Occipital lobe (tissue), 2 donors: ENCODE measurements around the gene RTP5. TPM values are rescaled to one million over a fixed set of nuclear protein-coding genes. Genes with fewer than 3 reads are reported as not detected.
A peak's percentile ranks its signal among the peaks of the same experiment; 100 is the strongest.
"Not testable (repeated sequence)": the region's sequence is repeated elsewhere in the genome, so short reads cannot be mapped to it uniquely, and the experiment has no call there.

Experiments
- DNase-seq: peaks from one replicate; lab custom pipeline; 2025; lab: John Stamatoyannopoulos, UW
- total RNA-seq: library from RNA; depleted of rRNA; stranded (reverse); fragments of >200 nt; gene quantifications from one replicate; pipeline ENCODE4 v1.2.3, GENCODE V29; 2014

The RTP5 gene
- total RNA-seq, 1 donor from 2014 or later: 2.5 TPM

DNA sequence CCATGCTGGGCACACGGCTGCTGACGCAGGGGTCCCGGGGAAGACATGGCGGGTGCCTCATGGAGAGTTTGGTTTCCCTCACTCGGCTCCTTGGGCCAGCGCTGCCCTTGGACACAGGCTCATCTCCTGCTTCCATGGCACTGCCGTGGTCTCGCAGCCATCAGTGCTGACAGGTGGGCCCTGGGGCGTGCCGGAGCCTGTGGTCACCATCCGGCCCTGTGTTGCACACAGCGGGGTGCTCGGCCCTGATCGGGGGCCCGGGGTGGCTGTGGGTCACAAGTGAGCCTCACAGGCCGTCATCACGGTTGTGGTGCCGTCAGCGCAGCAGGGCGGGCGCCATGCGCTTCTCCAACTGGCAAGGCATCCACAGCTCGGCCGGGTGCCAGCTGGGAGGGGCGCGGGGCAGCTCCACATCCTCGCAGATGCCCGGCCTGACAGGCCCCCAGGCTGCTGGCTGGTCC is 582 bp downstream of the RTP5 start:
- DNase-seq: no peak

DNA sequence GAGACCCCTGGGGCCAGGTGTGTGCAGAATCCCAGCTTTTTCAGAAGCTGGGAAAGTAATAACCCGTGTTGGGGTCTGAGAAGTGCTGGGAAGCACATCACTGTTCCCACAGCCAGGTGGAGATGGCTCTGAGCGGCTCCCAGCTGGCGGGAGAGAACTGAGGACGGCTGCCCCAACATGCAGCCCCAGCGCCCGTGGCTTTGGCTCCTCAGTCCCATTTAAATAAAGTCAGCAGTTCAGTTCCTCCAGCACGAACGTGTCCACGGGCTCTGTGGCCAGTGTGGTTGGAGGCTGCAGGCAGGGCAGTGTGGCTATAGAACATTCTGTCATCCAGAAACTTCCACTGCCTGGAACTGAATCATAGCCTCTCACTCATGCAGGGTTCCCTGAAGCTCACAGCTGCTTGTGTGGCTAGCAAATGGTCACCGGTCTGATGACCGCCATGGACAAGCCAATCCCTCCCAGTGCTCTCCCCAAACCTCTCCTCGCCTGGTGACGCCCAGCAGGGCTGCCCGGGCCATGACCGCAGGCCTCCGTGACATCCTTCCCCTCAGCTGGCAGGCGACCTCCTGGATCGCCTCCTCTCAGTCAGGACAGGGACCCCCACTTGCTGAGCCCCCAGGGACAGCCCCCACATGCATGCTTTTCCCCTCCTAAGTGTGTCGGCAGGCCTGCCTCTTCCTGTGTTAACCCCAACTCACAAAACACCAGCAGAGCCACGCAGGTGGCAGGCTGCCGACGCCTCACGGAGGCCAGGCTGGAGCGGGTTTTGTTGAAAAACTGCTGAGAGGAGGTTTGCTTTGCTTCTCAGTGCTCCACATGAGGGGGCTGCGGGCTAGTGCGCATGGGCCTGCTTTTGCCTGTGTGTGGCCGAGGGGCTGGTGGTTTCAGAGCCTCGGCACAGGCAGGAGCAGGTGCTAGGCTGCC is 1.3 kb downstream of the RTP5 start:
- DNase-seq: no peak

DNA sequence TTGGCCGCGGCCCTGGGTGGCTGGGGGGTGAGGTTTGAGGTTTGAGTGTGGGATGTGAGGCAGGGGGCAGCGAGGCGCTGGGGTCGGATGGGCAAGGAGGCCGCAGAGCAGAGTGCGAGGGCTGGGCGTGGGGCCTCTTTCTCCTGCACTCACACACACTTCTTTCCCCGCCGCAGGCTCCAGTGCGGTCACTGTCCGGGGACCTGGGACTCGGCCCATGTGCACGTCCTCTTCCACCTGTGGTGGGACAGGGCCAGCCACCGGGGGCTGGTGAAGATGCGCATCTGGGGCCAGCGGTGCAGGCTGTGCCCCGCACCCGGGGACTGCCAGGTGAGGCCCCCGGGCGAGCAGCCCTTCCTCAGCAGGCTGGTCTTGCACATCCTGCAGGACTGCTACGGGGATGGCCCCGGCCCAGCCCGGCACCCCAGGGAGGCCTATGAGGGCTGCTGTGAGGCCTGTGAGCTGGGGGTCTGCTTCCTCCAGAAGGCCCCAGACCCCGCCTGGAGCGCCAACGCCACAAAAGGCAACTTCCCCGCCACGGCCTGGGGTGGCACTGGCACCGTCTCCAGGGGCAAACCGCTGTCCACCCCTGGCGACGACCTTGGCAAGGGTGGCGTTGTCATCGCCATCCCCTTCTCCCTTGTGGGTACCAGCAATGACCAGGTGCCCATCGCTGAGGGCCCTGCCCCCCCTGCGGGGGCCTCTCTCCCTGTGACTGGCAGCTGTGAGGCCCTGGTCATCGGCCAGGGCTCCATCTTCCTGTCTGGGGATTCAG is 2.2 kb downstream of the RTP5 start:
- no peak for DNase-seq

DNA sequence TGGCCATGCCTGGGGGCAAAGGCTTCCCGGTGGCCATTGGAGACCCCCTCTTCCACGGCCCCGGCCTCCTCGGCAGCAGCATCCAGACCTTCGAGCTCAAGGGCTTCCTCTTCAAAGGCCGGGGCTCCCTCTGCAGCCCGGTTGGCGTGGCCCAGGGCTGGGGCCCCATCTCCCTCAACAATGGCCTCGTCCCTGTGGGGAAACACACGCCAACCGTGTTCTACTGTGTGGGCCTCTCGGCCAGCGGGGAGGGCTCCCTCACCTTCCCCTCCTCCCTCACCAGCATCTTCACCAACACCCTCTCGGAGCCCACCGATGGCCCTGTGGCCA is 2.7 kb downstream of the RTP5 start:
- DNase-seq: no peak

DNA sequence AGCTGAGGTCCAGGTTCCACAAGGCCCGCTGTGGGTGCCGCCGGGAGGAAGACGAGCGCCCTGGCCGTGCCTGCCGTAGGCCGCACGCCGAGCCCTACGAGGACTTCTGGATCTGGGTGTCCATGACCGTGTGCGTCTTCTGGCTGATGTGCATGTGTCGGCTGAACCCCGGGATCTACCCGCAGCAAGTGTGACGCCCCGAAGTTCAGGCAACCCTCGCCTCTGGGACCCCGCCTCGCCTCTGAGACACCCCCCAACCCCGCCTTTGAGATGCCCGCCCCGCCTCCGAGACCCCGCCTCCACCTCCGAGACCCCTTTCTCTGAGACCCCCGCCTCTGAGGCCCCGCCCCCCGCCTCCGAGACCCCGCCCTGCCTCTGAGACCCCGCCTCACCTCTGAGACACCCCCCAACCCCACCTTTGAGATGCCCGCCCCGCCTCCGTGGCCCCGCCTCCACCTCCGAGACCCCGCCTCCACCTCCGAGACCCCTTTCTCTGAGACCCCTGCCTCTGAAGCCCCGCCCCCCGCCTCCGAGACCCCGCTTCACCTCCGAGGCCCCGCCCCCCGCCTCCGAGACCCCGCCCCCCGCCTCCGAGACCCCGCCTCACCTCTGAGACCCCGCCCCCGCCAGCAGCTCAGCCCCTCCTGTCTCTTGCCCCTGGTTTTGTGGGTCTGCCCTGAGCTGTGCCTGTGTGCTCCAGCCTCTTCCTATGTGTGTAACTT is 3.7 kb downstream of the RTP5 start:
- DNase-seq: no peak

DNA sequence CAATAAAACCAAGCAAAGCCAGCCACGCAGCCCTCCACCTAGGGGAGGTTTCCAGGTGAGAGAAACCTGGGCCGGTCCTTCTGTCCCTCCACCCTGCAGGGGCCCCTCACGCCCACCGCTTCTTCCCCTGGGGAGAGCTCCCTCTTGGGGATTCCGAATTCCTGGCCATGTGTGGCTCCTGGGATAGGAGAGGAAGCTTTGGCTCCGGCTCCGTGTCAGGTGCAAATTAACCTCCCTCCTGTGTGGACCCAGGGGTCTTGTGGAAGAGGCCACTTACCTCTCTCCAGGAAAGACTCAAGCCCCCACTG is 4.2 kb downstream of the RTP5 start:
- no peak for DNase-seq

DNA sequence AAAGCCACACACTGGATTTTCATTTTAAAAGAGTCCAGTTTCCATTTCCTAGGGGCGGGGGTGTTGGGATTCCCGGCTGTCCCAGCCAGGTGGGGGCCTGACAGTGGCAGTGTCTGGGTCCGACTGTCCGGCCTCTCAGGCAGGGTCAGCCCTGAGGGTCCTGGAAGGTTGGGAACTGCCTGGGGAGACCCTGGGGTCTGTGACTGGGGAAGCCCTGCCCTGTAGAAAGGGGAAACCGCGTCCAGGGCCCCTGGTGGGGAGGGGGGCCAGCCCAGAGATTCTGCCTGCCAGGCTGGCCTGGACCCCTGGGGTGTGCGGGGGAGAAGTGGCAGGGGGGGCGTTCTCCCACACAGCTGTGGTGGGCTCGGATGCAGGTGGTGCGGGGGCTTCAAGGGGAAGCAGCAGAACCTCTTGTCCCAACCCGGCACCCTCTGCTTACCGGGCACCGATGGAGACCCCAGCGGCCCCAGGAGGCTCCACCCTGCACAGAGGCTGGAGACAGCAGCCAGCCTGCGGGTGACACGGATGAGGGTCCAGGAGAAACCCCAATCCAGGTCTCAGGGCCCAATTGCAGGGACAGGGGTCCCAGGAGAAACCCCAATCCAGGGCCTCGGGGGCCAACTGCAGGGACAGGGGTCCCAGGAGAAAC is 4.9 kb downstream of the RTP5 start:
- no peak for DNase-seq

DNA sequence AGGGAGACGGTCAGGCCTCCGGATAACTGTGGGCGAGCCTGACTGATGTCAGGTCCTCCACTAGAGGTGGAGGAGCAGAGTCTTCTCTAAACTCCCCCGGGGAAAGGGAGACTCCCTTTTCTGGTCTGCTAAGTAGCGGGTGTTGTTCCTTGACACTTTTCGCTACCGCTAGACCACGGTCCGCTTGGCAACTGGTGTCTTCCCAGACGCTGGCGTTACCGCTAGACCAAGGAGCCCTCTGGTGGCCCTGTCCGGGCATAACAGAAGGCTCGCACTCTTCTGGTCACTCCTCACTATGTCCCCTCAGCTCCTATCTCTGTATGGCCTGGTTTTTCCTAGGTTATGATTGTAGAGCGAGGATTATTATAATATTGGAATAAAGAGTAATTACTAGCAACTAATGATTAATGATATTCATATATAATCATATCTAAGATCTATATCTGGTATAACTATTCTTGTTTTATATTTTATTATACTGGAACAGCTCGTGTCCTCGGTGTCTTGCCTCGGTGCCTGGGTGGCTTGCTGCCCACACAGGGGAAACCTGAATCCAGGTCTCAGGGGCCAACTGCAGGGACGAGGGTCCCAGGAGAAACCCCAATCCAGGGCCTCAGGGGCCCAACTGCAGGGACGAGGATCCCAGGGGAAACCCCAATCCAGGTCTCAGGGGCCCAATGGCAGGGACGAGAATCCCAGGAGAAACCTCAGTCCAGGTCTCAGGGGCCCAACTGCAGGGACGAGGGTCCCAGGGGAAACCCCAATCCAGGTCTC is 6.4 kb downstream of the RTP5 start:
- not testable (repeated sequence) for DNase-seq

DNA sequence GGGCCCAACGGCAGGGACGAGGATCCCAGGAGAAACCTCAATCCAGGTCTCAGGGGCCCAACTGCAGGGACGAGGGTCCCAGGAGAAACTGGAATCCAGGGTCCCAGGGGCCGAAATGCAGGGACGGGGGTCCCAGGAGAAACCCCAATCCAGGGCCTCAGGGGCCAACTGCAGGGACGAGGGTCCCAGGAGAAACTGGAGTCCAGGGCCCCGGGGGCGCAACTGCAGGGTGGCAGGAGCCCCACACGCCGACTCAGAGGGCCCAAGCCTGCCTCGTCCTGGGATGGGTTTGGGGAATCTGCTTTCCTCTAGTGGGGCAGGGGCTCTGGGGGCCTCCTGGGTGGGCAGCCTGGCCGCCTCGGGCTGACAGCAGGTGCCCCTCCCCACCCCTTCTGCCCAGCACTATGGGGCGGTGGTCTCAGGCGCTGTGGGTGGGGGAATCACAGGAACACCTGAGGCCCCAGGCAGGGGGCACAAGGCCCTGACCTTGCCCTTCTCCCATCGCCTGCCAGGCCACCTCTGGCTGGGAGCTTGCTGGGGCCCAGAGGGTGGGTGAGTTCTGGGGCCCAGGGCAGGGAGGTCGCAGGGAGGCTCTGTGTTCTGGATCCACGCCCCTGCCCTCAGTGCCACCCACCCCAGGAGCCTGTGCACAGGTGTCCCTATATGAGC is 7.1 kb downstream of the RTP5 start:
- DNase-seq: no peak

DNA sequence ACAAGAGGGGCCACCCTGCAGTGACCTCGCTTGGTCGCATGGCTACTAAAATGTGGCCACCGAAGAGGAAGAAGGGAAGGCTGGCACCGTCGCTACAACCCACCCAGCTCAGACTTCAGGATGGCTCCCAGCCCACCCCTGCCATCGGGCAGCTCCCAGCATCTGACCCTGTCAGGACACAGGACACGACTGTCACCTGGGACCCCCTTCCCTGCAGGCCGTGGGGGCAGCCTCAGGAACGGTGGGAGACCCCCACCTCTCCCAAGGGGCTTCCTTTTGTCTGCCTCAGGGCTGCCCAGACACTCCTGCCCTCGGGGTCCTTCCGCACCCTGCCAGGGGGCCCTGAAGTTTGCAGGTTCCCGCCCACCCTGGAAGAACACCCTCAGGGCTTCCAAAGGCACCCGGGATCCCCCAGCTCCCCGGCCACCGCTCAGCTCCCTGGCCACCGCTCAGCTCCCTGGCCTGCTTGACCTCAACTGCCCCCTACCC is 7.7 kb downstream of the RTP5 start:
- DNase-seq: no peak

DNA sequence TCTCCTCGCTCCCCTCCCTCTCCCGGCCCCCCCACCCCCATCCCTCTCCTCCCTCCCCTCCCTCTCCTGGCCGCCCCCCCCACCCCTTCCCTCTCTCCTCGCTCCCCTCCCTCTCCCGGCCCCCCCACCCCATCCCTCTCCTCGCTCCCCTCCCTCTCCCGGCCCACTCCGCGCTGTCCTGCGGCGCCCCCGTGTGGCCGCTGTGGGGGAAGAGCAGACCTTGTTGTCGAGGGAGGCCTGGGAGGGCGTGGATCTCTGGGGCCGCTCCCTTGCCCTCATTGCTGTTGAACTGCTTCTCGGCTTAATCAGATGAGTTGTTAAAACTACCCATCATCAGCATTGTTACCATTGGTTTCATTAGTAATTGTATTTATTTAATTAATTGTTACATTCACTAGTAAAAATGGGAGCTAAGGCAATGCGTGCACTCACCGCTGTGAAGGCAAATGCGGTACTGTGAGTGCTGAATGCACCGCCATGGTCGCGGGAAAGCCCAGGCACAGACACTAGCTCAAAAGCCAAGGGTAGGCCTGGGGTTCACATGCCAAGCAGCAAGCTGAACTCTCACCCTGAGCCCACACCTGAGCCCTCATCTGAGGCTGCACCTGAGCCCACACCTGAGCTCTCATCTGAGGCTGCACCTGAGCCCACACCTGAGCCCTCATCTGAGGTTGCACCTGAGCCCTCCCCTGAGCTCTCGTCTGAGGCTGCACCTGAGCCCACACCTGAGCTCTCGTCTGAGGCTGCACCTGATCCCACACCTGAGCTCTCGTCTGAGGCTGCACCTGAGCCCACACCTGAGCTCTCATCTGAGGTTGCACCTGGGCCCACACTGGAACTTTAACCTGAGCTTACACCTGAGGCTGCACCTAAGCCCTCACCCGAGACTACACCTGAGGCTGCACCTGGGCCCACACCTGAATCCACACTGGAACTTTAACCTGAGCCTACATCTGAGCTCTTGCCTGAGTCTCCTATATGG is 8.8 kb downstream of the RTP5 start:
- DNase-seq: peak; percentile 44

DNA sequence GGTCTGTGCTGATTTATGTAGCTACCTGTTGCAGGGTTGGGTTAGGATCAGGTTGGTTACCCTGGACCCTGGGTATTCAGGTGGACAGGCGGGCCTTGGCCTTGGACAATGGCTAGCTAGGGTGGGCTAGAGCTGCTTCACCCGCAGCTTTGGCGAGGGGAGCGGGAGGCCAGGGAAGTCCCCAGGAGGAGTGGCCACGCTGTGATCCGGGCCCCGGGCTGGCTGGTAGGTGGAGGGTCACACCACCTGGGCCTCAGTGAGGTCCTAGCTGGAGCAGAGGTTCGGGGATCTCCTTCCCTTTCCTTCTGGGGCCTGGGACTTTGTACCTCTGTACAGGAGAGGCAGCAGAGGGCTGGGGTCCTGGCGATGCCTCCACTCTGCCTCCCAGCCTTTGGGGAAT is 9.8 kb downstream of the RTP5 start:
- DNase-seq: no peak

DNA sequence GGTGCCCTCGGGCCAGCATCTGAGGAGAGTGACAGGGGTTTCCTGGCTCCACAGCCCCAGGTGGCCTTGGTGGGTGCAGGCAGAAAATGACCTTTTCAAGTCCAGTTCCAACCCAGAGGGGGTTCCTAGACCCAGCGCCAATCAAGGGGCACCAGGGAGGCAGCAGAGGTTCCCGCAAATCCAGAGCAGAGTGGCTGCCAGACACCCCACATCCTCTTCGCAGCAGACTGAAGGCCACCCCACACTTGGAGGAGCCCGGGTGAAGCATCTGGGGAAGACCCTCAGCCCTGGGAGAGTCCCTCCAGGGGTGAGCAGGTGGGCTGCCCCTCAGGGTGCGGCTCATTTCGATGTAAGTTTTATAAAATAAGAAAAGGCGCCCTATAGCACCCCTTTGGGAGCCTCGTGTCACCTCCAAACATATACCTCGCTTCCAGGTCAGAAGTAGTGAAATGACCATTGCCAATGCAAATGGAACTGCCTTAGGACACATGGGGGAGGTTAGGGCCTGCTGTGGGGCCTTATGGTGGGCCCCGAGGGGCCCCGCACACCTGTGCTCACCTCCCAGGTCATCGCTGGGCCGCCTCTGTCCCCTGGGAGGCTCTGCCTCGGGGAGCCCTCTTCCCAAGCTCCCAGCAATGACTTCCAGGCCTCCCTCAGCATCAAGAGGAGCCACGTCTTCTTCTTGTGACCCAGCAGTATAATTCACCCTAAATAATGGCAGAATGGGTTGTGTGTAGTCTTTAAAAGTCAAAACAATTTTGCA is 11.0 kb downstream of the RTP5 start:
- DNase-seq: no peak

DNA sequence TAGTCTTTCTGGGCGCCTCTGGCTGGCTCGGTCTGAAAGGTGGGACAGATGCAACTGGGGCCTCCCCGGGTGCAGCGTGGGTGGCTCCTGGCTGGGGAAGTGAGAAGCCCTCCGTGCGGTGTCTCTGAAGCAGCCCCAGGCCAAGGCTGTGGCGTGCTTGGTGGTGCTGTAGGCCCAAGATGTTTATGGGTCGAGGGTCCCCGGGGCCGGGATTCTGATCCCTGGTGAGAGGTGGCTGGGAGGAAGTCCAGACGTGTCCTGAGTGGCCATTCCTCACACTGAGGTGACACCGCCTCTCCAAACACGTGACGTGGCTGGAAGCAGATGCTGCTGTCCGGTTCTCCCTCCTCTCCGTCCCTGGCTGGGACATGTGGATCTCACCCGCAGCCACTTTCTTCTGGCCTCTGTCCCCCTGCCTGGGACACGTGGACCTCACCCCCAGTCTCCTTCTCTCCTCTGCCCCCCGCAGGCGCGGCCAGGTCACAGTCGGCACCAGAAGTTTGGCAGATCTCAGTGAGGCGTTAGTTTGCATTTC is 12.6 kb downstream of the RTP5 start:
- DNase-seq: no peak

DNA sequence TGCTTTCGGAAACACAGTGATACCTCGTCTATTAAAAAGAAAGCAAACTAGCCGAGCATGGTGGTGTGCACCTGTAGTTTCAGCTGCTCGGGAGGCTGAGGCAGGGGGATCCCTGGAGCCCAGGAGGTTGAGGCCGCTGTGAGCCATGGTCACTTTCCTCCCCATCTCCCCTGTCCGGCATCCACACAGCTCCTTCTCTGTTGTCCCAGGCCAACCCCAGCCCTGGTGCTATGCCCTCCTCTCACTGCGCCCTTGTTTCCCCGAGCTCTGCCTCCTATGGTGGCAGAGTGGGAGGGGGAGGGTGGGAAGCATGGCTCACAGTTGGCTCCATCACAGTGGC is 15.4 kb downstream of the RTP5 start:
- no peak for DNase-seq

DNA sequence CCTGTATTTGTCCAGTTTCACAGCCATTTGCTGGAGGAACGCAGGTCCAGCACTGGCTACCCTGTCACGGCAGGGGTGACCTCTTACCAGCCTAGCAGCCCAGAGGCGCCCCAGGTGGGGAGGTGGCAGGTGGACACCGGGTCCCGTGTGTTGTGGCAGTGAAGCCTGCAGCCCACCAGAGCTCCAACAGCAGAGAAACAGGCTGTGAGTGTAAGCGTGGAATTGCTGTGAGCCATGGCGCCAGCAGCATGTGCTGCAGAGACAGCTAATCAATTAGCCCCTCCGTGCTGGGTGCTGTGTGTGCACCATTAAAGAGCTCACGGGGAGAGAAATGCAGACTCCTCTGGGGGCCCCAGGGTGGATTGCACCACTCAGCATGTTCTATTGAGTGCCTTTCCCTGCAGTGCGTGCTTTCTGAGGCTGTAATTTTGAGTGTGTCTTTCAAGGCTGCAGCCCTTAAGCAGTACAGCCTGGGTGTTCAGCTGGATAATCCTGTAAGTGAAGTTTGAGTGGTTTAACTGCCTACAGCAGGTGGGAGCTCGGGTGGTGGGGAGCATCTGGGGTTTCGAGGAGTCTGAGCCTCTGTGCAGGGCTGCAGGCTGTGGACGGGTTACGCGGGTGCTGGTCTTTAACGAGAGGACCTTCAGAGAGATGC is 15.9 kb downstream of the RTP5 start:
- no peak for DNase-seq

DNA sequence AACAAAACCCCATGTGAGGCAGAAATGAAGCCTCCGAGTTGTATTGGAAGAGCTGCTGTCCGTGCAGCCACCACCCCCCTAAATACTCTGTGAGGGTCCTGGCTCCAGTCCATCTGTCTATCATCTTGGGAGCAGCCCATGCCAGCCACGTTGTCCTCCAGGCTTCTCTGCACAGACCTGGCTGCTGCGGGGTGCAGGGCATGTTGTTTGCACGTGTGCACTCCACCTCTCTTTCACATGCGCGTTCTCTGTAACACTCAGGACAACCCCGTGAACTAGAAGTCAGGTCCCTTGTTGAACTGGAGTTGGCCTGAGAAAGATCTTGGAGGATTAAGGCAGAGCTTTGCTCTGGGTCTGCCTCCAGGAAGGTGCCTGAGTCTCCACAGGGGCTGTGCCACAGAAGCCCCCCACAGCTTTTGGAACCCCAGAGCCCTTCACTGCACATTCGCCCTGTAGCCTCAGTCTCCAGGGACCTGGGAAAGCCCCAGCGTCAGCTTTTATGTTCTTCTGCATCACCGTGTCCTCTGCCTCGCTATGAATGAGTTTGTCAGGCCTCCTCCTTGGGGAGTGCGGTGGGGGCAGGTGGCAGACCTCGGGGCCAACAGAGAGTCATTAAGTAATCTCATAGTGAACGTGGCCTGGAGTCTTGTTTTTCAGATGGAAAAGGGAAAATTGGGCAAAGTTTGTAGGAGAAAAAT is 16.6 kb downstream of the RTP5 start:
- no peak for DNase-seq
